GM19035 (cell line): ENCODE data around the gene HSD11B1L.
A peak's percentile ranks its signal among the peaks of the same experiment; 100 is the strongest.
"Not testable (repeated sequence)": the region's sequence is repeated elsewhere in the genome, so short reads cannot be mapped to it uniquely, and the experiment has no call there.

Source experiments
- ATAC-seq: cut with Tn5 transposase; IDR thresholded peaks from one replicate; pipeline ENCODE4 v1.9.1; 2021; ENCODE audit not compliant: unreplicated experiment

Gene HSD11B1L

GRCh38 chr19:5697890-5698634, 17.2 kb downstream of the HSD11B1L start:
- ATAC-seq: no peak

GRCh38 chr19:5698635-5699422, 18.0 kb downstream of the HSD11B1L start:
- ATAC-seq: no peak

GRCh38 chr19:5700455-5701092, 19.7 kb downstream of the HSD11B1L start:
- no peak for ATAC-seq

GRCh38 chr19:5702053-5702410, 21.2 kb downstream of the HSD11B1L start:
- ATAC-seq: not testable (repeated sequence)

DNA sequence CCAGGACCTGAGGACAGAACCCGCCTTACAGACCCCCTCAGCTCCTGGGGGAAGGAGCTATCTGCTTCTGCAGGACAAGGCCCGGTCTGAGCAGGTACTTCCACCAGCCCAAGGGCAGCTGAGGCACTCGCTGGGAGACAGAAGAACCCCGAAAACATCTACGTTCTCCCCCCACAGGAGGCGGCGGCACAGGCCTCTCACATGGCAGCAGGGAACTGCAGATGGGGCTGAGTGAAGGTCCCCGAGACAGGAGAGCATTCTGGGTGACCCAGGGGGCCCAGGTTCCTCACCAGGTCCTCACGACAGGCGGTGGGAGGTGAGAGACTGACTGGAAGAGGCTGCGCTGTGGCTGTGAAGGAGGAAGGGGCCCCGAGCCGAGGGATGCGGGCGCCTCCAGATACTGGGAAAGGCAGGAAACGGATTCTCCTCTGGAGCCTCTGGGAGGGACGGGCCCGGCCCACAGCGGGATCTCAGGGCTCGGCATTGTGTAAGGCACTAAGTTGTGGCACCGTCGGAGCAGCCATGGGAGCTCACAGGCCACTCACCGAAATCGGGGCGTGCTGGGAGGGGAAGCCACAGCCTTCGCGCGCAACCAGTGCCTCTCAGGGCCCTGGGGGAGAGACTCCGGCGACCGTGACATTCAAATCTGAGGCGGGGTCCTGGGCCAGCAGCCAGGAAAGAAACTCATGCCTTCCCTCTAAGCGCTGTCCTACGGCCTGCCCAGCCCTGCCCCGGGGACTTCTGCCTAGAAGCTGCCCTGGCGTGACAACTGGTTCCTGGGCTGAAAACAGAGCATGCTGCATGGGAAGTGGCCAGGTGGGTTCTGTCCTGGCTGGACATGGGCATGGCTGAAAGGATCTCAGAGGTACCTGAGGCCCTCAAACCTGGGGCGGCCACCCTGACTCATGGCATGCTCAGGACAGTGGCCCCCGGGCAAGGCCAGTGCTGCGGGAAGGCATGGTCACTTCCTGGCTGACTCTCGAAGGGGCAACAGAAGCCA, 23.3 kb downstream of the HSD11B1L start:
- ATAC-seq: no peak

DNA sequence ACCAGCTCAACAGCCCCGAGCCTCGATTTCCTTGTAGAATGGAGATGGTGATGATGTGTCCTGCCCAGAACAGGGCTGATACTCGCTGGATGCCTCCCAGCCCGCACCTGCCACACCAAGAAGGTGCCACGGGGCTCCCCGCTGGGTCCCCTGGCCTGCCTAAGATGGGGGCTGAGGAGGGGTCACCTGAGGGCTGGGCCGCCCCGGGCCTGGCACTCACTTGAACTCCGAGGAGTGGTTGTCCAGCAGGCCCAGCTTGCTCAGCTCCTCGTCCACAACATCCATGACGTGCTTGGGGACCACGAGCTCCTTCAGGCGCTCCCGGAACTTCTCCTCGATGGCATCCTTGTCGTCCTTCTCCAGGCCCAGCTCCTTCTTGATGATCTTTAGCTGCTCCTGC, 24.7 kb downstream of the HSD11B1L start:
- no peak for ATAC-seq

DNA sequence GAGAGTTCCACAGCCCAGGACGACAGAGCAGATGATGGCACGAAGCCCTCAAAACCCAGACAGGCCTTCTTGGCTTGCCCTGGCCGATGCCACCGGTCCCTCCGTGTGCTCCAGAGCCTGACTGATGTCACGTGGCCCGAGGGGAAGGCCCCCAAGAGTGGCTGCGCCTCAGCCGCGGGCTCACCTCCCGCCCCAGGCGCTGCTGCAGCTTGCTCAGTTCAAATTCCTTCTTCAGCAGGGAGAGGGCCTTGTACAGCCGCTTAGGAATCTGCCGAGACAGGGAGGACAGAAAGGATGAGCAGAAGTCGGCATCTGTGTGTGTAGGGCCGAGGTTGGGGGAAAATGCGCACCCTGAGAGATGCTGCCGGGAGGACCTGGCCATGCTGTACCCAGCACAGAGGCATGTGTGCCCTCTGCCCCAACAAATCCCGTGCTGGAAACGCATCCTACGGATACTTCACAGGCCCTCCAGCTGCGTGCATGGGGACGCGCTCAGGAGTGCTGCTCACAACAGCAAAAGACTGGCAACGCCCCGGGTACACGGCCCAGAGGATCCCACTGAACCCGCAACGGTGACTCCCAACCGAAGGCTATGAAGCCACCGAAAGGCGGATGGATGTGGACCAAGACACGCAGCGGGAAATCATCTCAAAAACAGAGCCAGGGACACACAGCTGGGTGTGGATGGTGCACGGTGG, 26.2 kb downstream of the HSD11B1L start:
- no peak for ATAC-seq

GRCh38 chr19:5707576-5708575, 27.0 kb downstream of the HSD11B1L start:
- ATAC-seq: no peak

- no peak for ATAC-seq
Observed at GRCh38 chr19:5711025-5711424, 30.2 kb downstream of the HSD11B1L start.

- no peak for ATAC-seq
Observed at GRCh38 chr19:5711713-5712161, 30.9 kb downstream of the HSD11B1L start.

- no peak for ATAC-seq
Observed at GRCh38 chr19:5713228-5713627, 32.4 kb downstream of the HSD11B1L start.

DNA sequence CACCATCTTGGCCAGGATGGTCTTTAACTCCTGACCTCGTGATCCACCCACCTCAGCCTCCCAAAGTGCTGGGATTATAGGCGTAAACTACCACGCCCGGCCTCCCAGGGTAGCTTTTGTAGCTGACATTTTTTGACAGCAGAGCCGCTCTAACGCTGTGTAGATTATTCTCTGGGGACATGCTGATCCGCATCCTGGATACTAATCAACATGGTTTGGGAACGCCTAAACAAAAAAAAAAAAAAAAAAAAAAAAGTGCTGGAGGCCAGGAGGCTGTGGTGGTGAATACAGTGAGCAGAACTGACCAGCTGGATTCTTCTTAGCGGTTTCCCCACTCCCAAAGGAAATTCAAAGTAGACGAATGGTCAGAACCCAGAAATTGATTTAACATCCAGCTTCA, 34.0 kb downstream of the HSD11B1L start:
- ATAC-seq: no peak

- no peak for ATAC-seq
Observed at GRCh38 chr19:5717215-5717935, 36.5 kb downstream of the HSD11B1L start.

DNA sequence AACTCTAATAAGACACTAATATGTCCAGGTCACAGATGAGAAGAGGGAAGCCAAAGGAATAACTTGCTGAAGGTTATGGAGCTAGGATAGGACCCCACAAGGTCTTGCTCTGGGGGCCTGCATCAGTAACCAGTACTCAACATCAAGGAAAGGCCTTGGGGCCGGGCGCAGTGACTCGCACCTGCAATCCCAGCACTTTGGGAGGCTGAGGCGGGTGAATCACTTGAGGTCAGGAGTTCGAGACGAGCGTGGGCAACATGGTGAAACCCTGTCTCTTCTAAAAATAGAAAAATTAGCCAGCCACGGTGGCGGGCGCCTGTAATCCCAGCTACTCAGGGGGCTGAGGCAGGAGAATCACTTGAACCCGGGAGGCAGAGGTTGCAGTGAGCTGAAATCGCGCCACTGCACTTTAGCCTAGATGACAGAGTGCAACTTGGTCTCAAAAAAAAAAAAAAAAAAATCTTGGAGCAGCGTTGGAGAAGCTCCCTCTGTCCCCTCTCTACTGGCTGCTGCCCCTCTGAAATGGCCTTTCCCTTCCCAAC, 37.3 kb downstream of the HSD11B1L start:
- ATAC-seq: no peak

- no peak for ATAC-seq
Observed at GRCh38 chr19:5718579-5719273, 37.9 kb downstream of the HSD11B1L start.

DNA sequence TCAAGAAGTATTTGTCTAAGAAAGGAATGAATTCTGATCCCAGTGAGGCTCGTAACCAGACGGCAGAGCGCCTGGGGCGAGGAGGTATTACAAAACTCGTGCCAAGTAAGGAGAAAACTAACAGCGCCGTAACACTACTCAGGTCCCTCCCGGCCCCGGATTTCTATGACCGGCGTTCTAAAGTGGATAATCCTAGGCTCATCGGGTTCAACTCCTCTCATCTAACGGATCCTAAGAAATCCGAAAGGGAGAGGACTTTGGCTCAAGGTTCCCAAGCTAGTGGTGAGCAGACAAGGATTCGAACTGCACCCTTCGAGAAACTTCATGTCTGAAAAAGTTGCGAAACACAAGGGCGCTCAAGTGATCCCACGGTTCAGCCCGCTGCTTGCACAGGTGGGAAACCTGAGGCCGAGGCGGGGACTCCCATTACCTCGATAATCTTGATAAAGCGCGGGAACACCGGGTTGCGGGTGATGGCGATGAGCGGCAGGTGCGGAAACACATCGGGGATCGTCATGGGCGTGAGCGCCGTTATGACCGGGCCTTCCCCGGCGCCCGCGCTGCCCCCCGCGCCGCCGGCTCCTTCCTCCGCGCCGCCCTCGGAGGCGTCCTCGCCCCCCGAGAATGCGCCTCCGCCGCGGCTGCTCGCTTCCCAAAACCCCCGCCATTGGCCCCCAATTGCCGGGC, 38.6 kb downstream of the HSD11B1L start:
- ATAC-seq: peak; percentile 5
